Spleen (tissue), 11 donors: ENCODE results near the gene DHRSX. TPM values are rescaled to one million over a fixed set of nuclear protein-coding genes. Genes with fewer than 3 reads are reported as not detected.

Experiments used
- DNase-seq: peaks from one replicate; pipeline ENCODE4 v3.0.0-alpha.2; 2020
- H3K27ac ChIP-seq, 8 donors: fragments of 200-600 bp; sonication (generic) in 7 of 8; 1 replicate in 4 of 8; 2 replicates in 4 of 8; pipeline versions ENCODE4 v1.5.0 to v1.8.0; 2016 to 2021; ENCODE audit warnings: inconsistent platforms in 4 of 8, mild to moderate bottlenecking in 4 of 8, moderate library complexity in 1 of 8
- H3K27me3 ChIP-seq, 7 donors: fragments of 200-600 bp; sonication (generic) in 6 of 7; replicated peaks in 1 of 7; 1 replicate in 4 of 7; 2 replicates in 3 of 7; pipeline versions ENCODE4 v1.5.0 to v1.8.0; 2016 to 2021; ENCODE audit warnings: inconsistent platforms in 3 of 7, mild to moderate bottlenecking in 1 of 7
- H3K36me3 ChIP-seq, 6 donors: fragments of 200-600 bp; sonication (generic) in 5 of 6; 1 replicate in 4 of 6; 2 replicates in 2 of 6; pipeline versions ENCODE4 v1.5.0 to v1.8.0; 2016 to 2021; ENCODE audit warnings: inconsistent platforms in 2 of 6
- H3K4me1 ChIP-seq, 6 donors: fragments of 200-600 bp; sonication (generic) in 5 of 6; 1 replicate in 3 of 6; 2 replicates in 3 of 6; pipeline versions ENCODE4 v1.5.0 to v1.8.0; 2016 to 2021; ENCODE audit warnings: inconsistent platforms in 3 of 6
- H3K4me3 ChIP-seq, 8 donors: fragments of 200-600 bp; sonication (generic) in 7 of 8; 1 replicate in 4 of 8; 2 replicates in 4 of 8; pipeline versions ENCODE4 v1.5.0 to v1.8.0; 2016 to 2021; ENCODE audit warnings: inconsistent platforms in 4 of 8, mild to moderate bottlenecking in 4 of 8, moderate library complexity in 2 of 8
- H3K9me3 ChIP-seq, 8 donors: fragments of 200-600 bp; sonication (generic) in 7 of 8; 1 replicate in 4 of 8; 2 replicates in 4 of 8; pipeline versions ENCODE4 v1.5.0 to v1.8.0; 2016 to 2021; ENCODE audit warnings: inconsistent platforms in 4 of 8
- POLR2A ChIP-seq, 3 donors: fragments of 450-650 bp; IDR thresholded peaks; one replicate each; pipeline ENCODE4 v1.5.1; 2017; ENCODE audit warnings: antibody characterized with exemption in 3 of 3, mild to moderate bottlenecking in 1 of 3
- POLR2AphosphoS5 ChIP-seq, 3 donors: sonication (generic); formaldehyde crosslinking; IDR thresholded peaks; one replicate each; pipeline ENCODE4 v1.5.1; 2017; ENCODE audit warnings: antibody characterized with exemption in 3 of 3
- WGBS, 5 donors: extraction: QIAGEN DNeasy Blood & Tissue Kit in 3 of 5; methylation state at CpG; one replicate each; pipeline versions ENCODE4 v1.1.5 to v1.1.7; 2013 to 2018; 5-methylcytosine and 5-hydroxymethylcytosine counted together
- intact Hi-C: fragments of 100-400 bp; cut with DNase I; formaldehyde crosslinking; loops from one replicate; pipeline ENCODE4 v1.15.0; 2023; ENCODE audit warnings: low total_unique reads
- polyA plus RNA-seq, 3 donors: library from polyadenylated mRNA; stranded (reverse); fragments of 200-250 nt; gene quantifications; one replicate each; pipeline ENCODE4 v1.2.1, GENCODE V29; 2013
- total RNA-seq, 7 donors: library from RNA; depleted of rRNA in 3 of 7; stranded (reverse); fragments of >200 nt in 3 of 7; fragmentation: NEBNext Ultra II Directional in 4 of 7; extraction: Animal tissue kit (Norgen Biotek cat#: 25700) in 4 of 7; gene quantifications; one replicate each; pipeline versions ENCODE4 v1.1.0 to v1.2.1, GENCODE V29; 2016 to 2021
- TF ChIP-seq, protein P1 (sequence below), 11 experiments: fragments of 200-600 bp in 7 of 11; fragments of 450-650 bp in 4 of 11; sonication (generic) in 4 of 11; IDR thresholded peaks in 8 of 11; conservative IDR thresholded peaks in 3 of 11; 1 replicate in 7 of 11; 2 replicates in 4 of 11; pipeline versions ENCODE4 v1.4.0 to v1.8.0; 2016 to 2021; ENCODE audit warnings: antibody characterized with exemption in 11 of 11, inconsistent platforms in 4 of 11, mild to moderate bottlenecking in 1 of 11
- donor health status: healthy with polysubstance abuse.
- donor health status: DM: no; HTN: no; CAD: no; lungs with moderate emphysema.
- donor health status: DM: no; HTN: no; CAD: no.
- donor health status: Bipolar disorder and iron deficiency.
- donor health status: healthy.
- donor health status: DM: no; HTN: no; CAD: no.
- donor health status: DM: yes; HTN: yes; CAD: no.

DHRSX gene
- total and polyA plus RNA-seq, 10 donors = 5.5 to 29.6 (median 23.2) TPM

DNA sequence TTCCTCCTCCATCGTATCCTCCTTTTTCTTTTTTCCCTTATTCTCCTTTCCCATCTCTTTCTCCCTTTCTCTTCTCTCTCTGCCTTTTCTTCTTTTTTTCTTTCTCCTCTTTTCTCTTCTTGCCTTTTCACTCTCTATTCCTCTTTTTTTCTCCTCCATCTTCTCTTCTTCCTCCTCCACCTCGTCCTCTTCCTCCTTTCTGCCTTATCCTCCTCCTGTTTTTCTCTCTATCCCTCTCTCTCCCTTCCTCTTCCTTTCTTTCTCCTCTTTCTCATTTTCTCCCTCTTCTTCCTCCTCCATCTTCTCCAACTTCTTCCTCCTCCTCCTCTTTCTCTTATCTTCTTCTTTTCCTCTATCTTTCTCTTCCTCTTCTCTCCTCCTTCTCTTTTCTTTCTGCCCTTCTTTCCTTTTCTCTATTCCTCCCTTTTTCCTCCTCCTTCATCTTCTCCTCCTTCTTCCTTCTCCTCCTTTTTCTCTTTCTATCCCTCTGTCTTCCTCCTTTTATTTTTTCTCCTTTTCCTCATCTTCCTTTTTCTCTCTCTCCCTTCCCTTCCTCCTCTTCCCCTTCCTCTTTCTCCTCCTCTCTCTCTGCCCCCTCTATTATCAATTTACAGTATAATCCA is 269.1 kb downstream of the DHRSX start:
- Histone ChIP-seq H3K4me3 (no peak overlapping the region), H3K27me3 (no peaks in the 10 kb centered on the region), H3K27ac (no peak overlapping the region), H3K9me3 (peaks cover 0 to 30% (median 11%) of the 10 kb centered on the region in 8 donors), H3K4me1 (peaks cover 0 to 14% (median 0%) of the 10 kb centered on the region in 6 donors), H3K36me3 (peaks cover 0 to 48% (median 2%) of the 10 kb centered on the region in 6 donors)
- whole genome bisulfite sequencing, 5 donors = 80 to 93% (median 89%) methylated on average over 2 of the region's 2 CpGs
- TF ChIP-seq POLR2A (IDR thresholded peaks at IDR 0.05) = no peak
- TF ChIP-seq POLR2AphosphoS5 (IDR thresholded peaks at IDR 0.05) = no peak
- TF ChIP-seq, protein P1, sequence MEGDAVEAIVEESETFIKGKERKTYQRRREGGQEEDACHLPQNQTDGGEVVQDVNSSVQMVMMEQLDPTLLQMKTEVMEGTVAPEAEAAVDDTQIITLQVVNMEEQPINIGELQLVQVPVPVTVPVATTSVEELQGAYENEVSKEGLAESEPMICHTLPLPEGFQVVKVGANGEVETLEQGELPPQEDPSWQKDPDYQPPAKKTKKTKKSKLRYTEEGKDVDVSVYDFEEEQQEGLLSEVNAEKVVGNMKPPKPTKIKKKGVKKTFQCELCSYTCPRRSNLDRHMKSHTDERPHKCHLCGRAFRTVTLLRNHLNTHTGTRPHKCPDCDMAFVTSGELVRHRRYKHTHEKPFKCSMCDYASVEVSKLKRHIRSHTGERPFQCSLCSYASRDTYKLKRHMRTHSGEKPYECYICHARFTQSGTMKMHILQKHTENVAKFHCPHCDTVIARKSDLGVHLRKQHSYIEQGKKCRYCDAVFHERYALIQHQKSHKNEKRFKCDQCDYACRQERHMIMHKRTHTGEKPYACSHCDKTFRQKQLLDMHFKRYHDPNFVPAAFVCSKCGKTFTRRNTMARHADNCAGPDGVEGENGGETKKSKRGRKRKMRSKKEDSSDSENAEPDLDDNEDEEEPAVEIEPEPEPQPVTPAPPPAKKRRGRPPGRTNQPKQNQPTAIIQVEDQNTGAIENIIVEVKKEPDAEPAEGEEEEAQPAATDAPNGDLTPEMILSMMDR (IDR thresholded peaks at IDR 0.05 in 8 of 11, conservative IDR thresholded peaks at IDR 0.05 in 3 of 11) = no peak
- no peak for DNase-seq
- intact Hi-C loops = no loop called here

DNA sequence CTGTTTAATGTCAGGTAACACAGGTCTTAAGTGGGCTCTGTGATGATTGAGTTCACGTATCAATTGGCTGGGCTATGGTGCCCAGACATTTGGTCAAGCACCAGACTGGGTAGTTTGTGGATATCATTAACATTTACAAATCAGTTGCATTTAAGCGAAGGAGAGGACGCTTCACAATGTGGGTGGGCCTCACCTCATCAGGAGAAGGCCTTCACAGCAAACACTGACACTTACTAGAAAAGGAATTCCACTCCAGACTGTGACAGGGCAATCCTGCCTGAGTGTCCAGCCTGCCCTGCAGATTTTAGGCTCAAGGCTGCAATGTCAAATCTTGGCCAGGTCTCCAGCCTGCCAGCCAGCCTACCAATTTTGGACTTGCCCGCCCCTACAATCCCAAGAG is 270.3 kb downstream of the DHRSX start:
- Histone ChIP-seq H3K4me1 (peaks cover 0 to 14% (median 0%) of the 10 kb centered on the region in 6 donors), H3K27me3 (no peaks in the 10 kb centered on the region), H3K4me3 (no peak overlapping the region), H3K36me3 (peaks cover 0 to 46% (median 2%) of the 10 kb centered on the region in 6 donors), H3K27ac (no peak overlapping the region), H3K9me3 (peaks cover 0 to 30% (median 11%) of the 10 kb centered on the region in 8 donors)
- 93 to 99% (median 98%) methylated on average over 4 of the region's 4 CpGs for WGBS, 5 donors
- no peak for DNase-seq
- intact Hi-C loops = no loop called here
- TF ChIP-seq POLR2AphosphoS5 (IDR thresholded peaks at IDR 0.05) (no peak), POLR2A (IDR thresholded peaks at IDR 0.05) (no peak)
- TF ChIP-seq, protein P1 (IDR thresholded peaks at IDR 0.05 in 8 of 11, conservative IDR thresholded peaks at IDR 0.05 in 3 of 11) = no peak

DNA sequence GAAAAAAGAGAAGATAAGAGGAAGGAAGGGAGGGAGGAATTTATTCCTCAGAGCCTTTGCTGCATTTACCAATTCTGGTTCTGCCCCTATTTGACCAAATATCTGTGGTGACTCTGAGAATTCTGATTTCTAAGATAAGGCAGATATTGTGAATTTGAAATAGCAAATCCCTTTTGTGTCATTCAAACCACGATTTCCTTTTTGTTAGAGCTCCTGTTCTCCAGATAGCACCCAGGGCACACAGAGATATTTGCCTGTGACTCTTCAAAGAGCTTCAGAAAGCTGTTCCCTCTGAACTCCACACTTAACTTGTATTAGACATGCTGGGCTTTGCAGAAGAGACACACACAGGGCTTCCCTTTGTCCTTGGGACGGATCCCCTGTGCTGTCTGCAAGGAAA is 272.2 kb downstream of the DHRSX start:
- TF ChIP-seq POLR2A (IDR thresholded peaks at IDR 0.05) (no peak), POLR2AphosphoS5 (IDR thresholded peaks at IDR 0.05) (no peak)
- TF ChIP-seq, protein P1 (IDR thresholded peaks at IDR 0.05 in 8 of 11, conservative IDR thresholded peaks at IDR 0.05 in 3 of 11) = no peak
- DNase-seq = no peak
- no peak overlapping the region for H3K27ac ChIP-seq
- peaks cover 0 to 33% (median 16%) of the 10 kb centered on the region in 8 donors for H3K9me3 ChIP-seq
- 58 to 75% (median 73%) methylated on average over 2 of the region's 2 CpGs for WGBS, 5 donors
- H3K27me3 ChIP-seq = no peaks in the 10 kb centered on the region
- H3K36me3 ChIP-seq = peaks cover 0 to 42% (median 5%) of the 10 kb centered on the region in 6 donors
- no peak overlapping the region for H3K4me3 ChIP-seq
- intact Hi-C loops = no loop called here
- H3K4me1 ChIP-seq = peaks cover 0 to 9% (median 0%) of the 10 kb centered on the region in 6 donors

DNA sequence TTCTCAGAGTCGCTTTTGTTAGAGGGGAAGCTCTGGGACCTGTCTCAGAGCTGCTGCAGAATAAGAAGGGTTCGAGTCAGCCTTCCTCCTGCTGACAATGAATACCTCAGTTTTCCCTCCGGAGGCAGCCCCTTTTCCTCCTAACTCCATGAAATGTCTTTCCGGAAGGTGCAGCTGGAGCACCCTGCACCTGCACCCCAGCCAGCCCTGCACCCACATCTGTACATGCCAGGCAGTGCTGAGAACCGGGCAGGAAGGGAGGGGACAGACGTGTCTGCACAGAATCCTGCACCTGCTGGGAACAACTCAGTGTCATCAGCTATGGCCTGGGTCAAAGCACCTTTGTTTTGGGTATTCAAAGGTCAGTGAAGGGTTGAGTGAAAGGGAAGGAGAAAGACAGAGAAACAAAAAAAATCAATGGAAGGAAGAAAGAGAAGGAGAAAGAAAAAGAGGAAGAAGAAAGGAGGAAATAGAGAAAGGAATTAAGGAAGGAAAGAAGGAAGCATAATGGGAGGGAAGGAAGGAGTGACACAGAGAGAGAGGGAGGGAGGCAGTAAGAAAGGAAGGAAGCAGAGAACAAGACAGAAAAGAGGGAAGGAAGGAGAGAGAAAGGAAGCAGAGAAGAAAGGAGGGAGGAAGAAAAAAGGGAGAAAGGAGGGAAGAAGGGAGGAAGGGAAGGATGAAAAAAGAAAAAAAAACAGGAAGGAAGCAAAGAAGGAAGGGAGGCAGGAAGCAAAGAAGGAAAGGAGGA is 273.7 kb downstream of the DHRSX start:
- DNase-seq = no peak
- intact Hi-C loops = no loop called here
- H3K36me3 ChIP-seq = peaks cover 0 to 56% (median 13%) of the 10 kb centered on the region in 6 donors
- H3K4me1 ChIP-seq = no peaks in the 10 kb centered on the region
- no peaks in the 10 kb centered on the region for H3K27me3 ChIP-seq
- H3K9me3 ChIP-seq = peaks cover 0 to 48% (median 30%) of the 10 kb centered on the region in 8 donors
- 90 to 93% (median 92%) methylated on average over 6 of the region's 6 CpGs for WGBS, 5 donors
- no peak overlapping the region for H3K4me3 ChIP-seq
- TF ChIP-seq, protein P1 (IDR thresholded peaks at IDR 0.05 in 8 of 11, conservative IDR thresholded peaks at IDR 0.05 in 3 of 11) = no peak
- TF ChIP-seq POLR2A (IDR thresholded peaks at IDR 0.05) = no peak
- no peak for TF ChIP-seq POLR2AphosphoS5 (IDR thresholded peaks at IDR 0.05)
- no peak overlapping the region for H3K27ac ChIP-seq
